Neural progenitor cell (in vitro differentiated cells): ENCODE results near the gene TGOLN2.

ENCODE experiments used
- EZH2 ChIP-seq: fragments of 200-600 bp; sonication (generic); IDR thresholded peaks from 2 replicates; pipeline ENCODE4 v1.6.1; 2017; ENCODE audit warnings: antibody characterized with exemption, mild to moderate bottlenecking, moderate library complexity
- EZH2phosphoT487 ChIP-seq: fragments of 200-600 bp; sonication (generic); IDR thresholded peaks from 2 replicates; pipeline ENCODE4 v1.6.1; 2017; ENCODE audit warnings: antibody characterized with exemption
- TF ChIP-seq, protein P1 (sequence below): fragments of 200-600 bp; sonication (generic); IDR thresholded peaks from 2 replicates; pipeline ENCODE4 v1.5.1; 2017; ENCODE audit warnings: antibody characterized with exemption, mild to moderate bottlenecking

DNA sequence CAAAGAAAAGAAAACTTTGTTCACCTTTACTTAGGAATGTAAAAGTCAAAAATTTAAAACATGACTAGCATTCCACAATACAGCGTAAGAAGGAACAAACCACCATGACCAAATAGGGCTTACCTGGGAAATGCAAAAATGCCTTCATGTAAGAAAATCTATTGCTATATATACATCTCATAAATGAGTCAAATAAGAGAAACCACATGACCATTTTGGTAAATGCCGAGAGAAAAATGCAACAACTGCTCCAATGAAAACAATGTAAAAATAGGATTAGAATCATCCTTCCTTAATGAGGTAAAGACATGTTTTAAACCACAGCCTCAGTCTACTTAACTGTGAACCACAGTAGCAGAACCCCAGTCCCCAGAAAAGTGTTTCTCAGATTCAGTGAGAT is 49.4 kb downstream of the TGOLN2 start:
- TF ChIP-seq, protein P1, sequence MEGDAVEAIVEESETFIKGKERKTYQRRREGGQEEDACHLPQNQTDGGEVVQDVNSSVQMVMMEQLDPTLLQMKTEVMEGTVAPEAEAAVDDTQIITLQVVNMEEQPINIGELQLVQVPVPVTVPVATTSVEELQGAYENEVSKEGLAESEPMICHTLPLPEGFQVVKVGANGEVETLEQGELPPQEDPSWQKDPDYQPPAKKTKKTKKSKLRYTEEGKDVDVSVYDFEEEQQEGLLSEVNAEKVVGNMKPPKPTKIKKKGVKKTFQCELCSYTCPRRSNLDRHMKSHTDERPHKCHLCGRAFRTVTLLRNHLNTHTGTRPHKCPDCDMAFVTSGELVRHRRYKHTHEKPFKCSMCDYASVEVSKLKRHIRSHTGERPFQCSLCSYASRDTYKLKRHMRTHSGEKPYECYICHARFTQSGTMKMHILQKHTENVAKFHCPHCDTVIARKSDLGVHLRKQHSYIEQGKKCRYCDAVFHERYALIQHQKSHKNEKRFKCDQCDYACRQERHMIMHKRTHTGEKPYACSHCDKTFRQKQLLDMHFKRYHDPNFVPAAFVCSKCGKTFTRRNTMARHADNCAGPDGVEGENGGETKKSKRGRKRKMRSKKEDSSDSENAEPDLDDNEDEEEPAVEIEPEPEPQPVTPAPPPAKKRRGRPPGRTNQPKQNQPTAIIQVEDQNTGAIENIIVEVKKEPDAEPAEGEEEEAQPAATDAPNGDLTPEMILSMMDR, result no peak
- TF ChIP-seq EZH2 (no peak), EZH2phosphoT487 (no peak)
